HEK293 (cell line): ENCODE results near the gene CACNA1C.

ENCODE experiments used
- CTCF ChIA-PET: fragments of 350-600 bp; formaldehyde crosslinking; extraction: SDS; loops from one replicate; lab custom pipeline; 2021; ENCODE audit warnings: antibody characterized with exemption; lab: Yijun Ruan, JAX
- POLR2A ChIA-PET: fragments of 300-600 bp; formaldehyde crosslinking; extraction: SDS; loops from one replicate; lab custom pipeline; 2020; ENCODE audit warnings: antibody characterized with exemption, inconsistent platforms; lab: Yijun Ruan, JAX
- H3K27ac ChIP-seq: fragments of 200-500 bp; sonication (Bioruptor generic); 2 replicates; pipeline ENCODE4 v1.5.1; 2014; ENCODE audit warnings: low read depth, low read length, control low read depth, inconsistent platforms; ENCODE audit errors: extremely low read depth
- H3K36me3 ChIP-seq, 2 experiments: fragments of 200-500 bp in 1 of 2; sonication (Bioruptor generic) in 1 of 2; 1 replicate in 1 of 2; 2 replicates in 1 of 2; pipeline ENCODE4 v1.5.1; 2014 to 2017; ENCODE audit warnings: inconsistent platforms in 2 of 2, low read length in 2 of 2; ENCODE audit not compliant: control insufficient read depth in 2 of 2, insufficient read depth in 1 of 2
- H3K4me1 ChIP-seq: fragments of 200-500 bp; sonication (Bioruptor generic); 2 replicates; pipeline ENCODE4 v1.5.1; 2014; ENCODE audit warnings: mild to moderate bottlenecking, low read length, inconsistent platforms; ENCODE audit not compliant: control insufficient read depth, insufficient read depth
- H3K4me3 ChIP-seq: 2 replicates; pipeline ENCODE4 v1.5.1; 2011; ENCODE audit warnings: low read depth, mild to moderate bottlenecking, control low read depth, low read length, moderate library complexity
- H3K9me3 ChIP-seq: fragments of 200-500 bp; sonication (Bioruptor generic); 2 replicates; pipeline ENCODE4 v1.5.1; 2014; ENCODE audit warnings: low read depth, low read length, inconsistent platforms; ENCODE audit not compliant: control insufficient read depth, insufficient read depth
- BCL11A ChIP-seq: fragments of 450-650 bp; formaldehyde crosslinking; IDR thresholded peaks from 2 replicates; pipeline ENCODE4 v1.5.1; 2016; ENCODE audit warnings: low read depth, missing biosample characterization, missing genetic modification characterization
- BCL11B ChIP-seq: fragments of 450-650 bp; formaldehyde crosslinking; IDR thresholded peaks from 2 replicates; pipeline ENCODE4 v1.5.1; 2016; ENCODE audit warnings: low read depth, missing biosample characterization, missing genetic modification characterization
- GFI1B ChIP-seq: fragments of 450-650 bp; formaldehyde crosslinking; IDR thresholded peaks from 2 replicates; pipeline ENCODE4 v1.5.1; 2016; ENCODE audit warnings: missing biosample characterization, missing genetic modification characterization
- GLIS1 ChIP-seq: fragments of 450-650 bp; formaldehyde crosslinking; IDR thresholded peaks from 2 replicates; pipeline ENCODE4 v1.5.1; 2016; ENCODE audit warnings: missing biosample characterization, missing genetic modification characterization
- INSM2 ChIP-seq: fragments of 450-650 bp; formaldehyde crosslinking; IDR thresholded peaks from 2 replicates; pipeline ENCODE4 v1.5.1; 2016; ENCODE audit warnings: missing biosample characterization, missing genetic modification characterization
- SCRT1 ChIP-seq: fragments of 450-650 bp; formaldehyde crosslinking; IDR thresholded peaks from 2 replicates; pipeline ENCODE4 v1.5.1; 2016; ENCODE audit warnings: missing biosample characterization, missing genetic modification characterization, borderline replicate concordance
- ZEB2 ChIP-seq: fragments of 450-650 bp; formaldehyde crosslinking; IDR thresholded peaks from 2 replicates; pipeline ENCODE4 v1.5.1; 2016; ENCODE audit warnings: missing biosample characterization, missing genetic modification characterization
- ZNF140 ChIP-seq: fragments of 450-650 bp; formaldehyde crosslinking; IDR thresholded peaks from 2 replicates; pipeline ENCODE4 v1.5.1; 2016; ENCODE audit warnings: missing biosample characterization, missing genetic modification characterization
- ZNF37A ChIP-seq: fragments of 450-650 bp; IDR thresholded peaks from 2 replicates; pipeline ENCODE4 v1.5.1; 2018; ENCODE audit warnings: missing biosample characterization, missing genetic modification characterization
- ZNF473 ChIP-seq: fragments of 450-650 bp; formaldehyde crosslinking; IDR thresholded peaks from 2 replicates; pipeline ENCODE4 v1.5.1; 2017; ENCODE audit warnings: missing biosample characterization, missing genetic modification characterization
- ZNF513 ChIP-seq: fragments of 450-650 bp; IDR thresholded peaks from 2 replicates; pipeline ENCODE4 v1.5.1; 2018; ENCODE audit warnings: missing biosample characterization, missing genetic modification characterization
- ZNF548 ChIP-seq: fragments of 450-650 bp; formaldehyde crosslinking; IDR thresholded peaks from 2 replicates; pipeline ENCODE4 v1.5.1; 2016; ENCODE audit warnings: missing biosample characterization, missing genetic modification characterization
- ZNF549 ChIP-seq: fragments of 450-650 bp; IDR thresholded peaks from 2 replicates; pipeline ENCODE4 v1.5.1; 2018; ENCODE audit warnings: missing biosample characterization, missing genetic modification characterization, mild to moderate bottlenecking, inconsistent platforms, moderate library complexity
- ZNF600 ChIP-seq: fragments of 450-650 bp; formaldehyde crosslinking; IDR thresholded peaks from 2 replicates; pipeline ENCODE4 v1.5.1; 2016; ENCODE audit warnings: missing biosample characterization, missing genetic modification characterization
- ZNF624 ChIP-seq: fragments of 450-650 bp; formaldehyde crosslinking; IDR thresholded peaks from 2 replicates; pipeline ENCODE4 v1.5.1; 2017; ENCODE audit warnings: missing biosample characterization, missing genetic modification characterization
- ZNF629 ChIP-seq: fragments of 450-650 bp; formaldehyde crosslinking; IDR thresholded peaks from 2 replicates; pipeline ENCODE4 v1.5.1; 2017; ENCODE audit warnings: missing biosample characterization, missing genetic modification characterization
- ZNF664 ChIP-seq: fragments of 450-650 bp; formaldehyde crosslinking; IDR thresholded peaks from 2 replicates; pipeline ENCODE4 v1.5.1; 2016; ENCODE audit warnings: missing biosample characterization, missing genetic modification characterization
- ZSCAN30 ChIP-seq: fragments of 450-650 bp; IDR thresholded peaks from 2 replicates; pipeline ENCODE4 v1.5.1; 2018; ENCODE audit warnings: missing biosample characterization, mild to moderate bottlenecking, missing genetic modification characterization, moderate library complexity
- TF ChIP-seq, protein P1 (sequence below): fragments of 450-650 bp; formaldehyde crosslinking; IDR thresholded peaks from 2 replicates; pipeline ENCODE4 v1.5.1; 2016; ENCODE audit warnings: missing biosample characterization, missing genetic modification characterization
- TF ChIP-seq, protein P2 (sequence below): fragments of 450-650 bp; formaldehyde crosslinking; IDR thresholded peaks from 2 replicates; pipeline ENCODE4 v1.5.0; 2017; ENCODE audit warnings: missing biosample characterization, missing genetic modification characterization, borderline replicate concordance
- TF ChIP-seq, protein P3 (sequence below): fragments of 450-650 bp; formaldehyde crosslinking; IDR thresholded peaks from 2 replicates; pipeline ENCODE4 v1.5.1; 2016; ENCODE audit warnings: missing biosample characterization, missing genetic modification characterization
- TF ChIP-seq, protein P4 (sequence below): fragments of 450-650 bp; formaldehyde crosslinking; IDR thresholded peaks from 2 replicates; pipeline ENCODE4 v1.5.1; 2016; ENCODE audit warnings: missing biosample characterization, missing genetic modification characterization, borderline replicate concordance
- TF ChIP-seq, protein P5 (sequence below): fragments of 450-650 bp; formaldehyde crosslinking; IDR thresholded peaks from 2 replicates; pipeline ENCODE4 v1.5.1; 2016; ENCODE audit warnings: missing biosample characterization, missing genetic modification characterization

CACNA1C gene

GRCh38 chr12:2156333-2156732 is 103.5 kb downstream of the CACNA1C start:
- POLR2A ChIA-PET: no interaction called here
- TF ChIP-seq ZNF624 (tag by site-specific recombination): no peak
- no peak for TF ChIP-seq ZNF664 (tag by site-specific recombination)
- TF ChIP-seq, protein P1, sequence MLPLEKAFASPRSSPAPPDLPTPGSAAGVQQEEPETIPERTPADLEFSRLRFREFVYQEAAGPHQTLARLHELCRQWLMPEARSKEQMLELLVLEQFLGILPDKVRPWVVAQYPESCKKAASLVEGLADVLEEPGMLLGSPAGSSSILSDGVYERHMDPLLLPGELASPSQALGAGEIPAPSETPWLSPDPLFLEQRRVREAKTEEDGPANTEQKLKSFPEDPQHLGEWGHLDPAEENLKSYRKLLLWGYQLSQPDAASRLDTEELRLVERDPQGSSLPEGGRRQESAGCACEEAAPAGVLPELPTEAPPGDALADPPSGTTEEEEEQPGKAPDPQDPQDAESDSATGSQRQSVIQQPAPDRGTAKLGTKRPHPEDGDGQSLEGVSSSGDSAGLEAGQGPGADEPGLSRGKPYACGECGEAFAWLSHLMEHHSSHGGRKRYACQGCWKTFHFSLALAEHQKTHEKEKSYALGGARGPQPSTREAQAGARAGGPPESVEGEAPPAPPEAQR (tag by site-specific recombination): no peak
- no peak for TF ChIP-seq ZNF549
- TF ChIP-seq, protein P2, sequence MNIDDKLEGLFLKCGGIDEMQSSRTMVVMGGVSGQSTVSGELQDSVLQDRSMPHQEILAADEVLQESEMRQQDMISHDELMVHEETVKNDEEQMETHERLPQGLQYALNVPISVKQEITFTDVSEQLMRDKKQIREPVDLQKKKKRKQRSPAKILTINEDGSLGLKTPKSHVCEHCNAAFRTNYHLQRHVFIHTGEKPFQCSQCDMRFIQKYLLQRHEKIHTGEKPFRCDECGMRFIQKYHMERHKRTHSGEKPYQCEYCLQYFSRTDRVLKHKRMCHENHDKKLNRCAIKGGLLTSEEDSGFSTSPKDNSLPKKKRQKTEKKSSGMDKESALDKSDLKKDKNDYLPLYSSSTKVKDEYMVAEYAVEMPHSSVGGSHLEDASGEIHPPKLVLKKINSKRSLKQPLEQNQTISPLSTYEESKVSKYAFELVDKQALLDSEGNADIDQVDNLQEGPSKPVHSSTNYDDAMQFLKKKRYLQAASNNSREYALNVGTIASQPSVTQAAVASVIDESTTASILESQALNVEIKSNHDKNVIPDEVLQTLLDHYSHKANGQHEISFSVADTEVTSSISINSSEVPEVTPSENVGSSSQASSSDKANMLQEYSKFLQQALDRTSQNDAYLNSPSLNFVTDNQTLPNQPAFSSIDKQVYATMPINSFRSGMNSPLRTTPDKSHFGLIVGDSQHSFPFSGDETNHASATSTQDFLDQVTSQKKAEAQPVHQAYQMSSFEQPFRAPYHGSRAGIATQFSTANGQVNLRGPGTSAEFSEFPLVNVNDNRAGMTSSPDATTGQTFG (tag by site-specific recombination): no peak
- no peak for TF ChIP-seq INSM2 (tag by site-specific recombination)
- TF ChIP-seq BCL11A (tag by site-specific recombination): no peak
- no peak for TF ChIP-seq ZNF629 (tag by site-specific recombination)
- TF ChIP-seq BCL11B (tag by site-specific recombination): no peak
- no peak for TF ChIP-seq ZSCAN30 (tag by site-specific recombination)
- TF ChIP-seq GFI1B (tag by site-specific recombination): no peak
- Histone ChIP-seq H3K36me3 (no peaks in the 10 kb centered on the region), H3K4me3 (no peak overlapping the region), H3K27ac (no peak overlapping the region), H3K4me1 (no peaks in the 10 kb centered on the region), H3K9me3 (no peaks in the 10 kb centered on the region)
- CTCF ChIA-PET: interaction anchor here (0.7 kb wide), 1 partner anchor 718 kb away, joined by 3 read pairs; no protein-coding TSS in a partner anchor

- Histone ChIP-seq H3K4me1 (no peaks in the 10 kb centered on the region), H3K27ac (no peak overlapping the region), H3K36me3 (no peaks in the 10 kb centered on the region), H3K4me3 (no peak overlapping the region), H3K9me3 (no peaks in the 10 kb centered on the region)
- POLR2A ChIA-PET: interaction anchor here (0.7 kb wide), 1 partner anchor 38 kb away, joined by 3 read pairs; no protein-coding TSS in a partner anchor
- CTCF ChIA-PET: interaction anchor here (0.7 kb wide), 1 partner anchor 462 kb away, joined by 3 read pairs; no protein-coding TSS in a partner anchor
- TF ChIP-seq ZNF140 (tag by site-specific recombination) (no peak), ZEB2 (tag by site-specific recombination) (no peak), ZNF37A (no peak), ZNF473 (tag by site-specific recombination) (no peak), GLIS1 (tag by site-specific recombination) (peak; percentile 28; the same call in 1 of the 2 replicates), ZNF513 (tag by site-specific recombination) (no peak), ZNF600 (no peak), ZNF548 (tag by site-specific recombination) (no peak), SCRT1 (no peak), ZNF629 (tag by site-specific recombination) (no peak)
- TF ChIP-seq, protein P3, sequence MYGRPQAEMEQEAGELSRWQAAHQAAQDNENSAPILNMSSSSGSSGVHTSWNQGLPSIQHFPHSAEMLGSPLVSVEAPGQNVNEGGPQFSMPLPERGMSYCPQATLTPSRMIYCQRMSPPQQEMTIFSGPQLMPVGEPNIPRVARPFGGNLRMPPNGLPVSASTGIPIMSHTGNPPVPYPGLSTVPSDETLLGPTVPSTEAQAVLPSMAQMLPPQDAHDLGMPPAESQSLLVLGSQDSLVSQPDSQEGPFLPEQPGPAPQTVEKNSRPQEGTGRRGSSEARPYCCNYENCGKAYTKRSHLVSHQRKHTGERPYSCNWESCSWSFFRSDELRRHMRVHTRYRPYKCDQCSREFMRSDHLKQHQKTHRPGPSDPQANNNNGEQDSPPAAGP (tag by site-specific recombination): no peak
- TF ChIP-seq, protein P4, sequence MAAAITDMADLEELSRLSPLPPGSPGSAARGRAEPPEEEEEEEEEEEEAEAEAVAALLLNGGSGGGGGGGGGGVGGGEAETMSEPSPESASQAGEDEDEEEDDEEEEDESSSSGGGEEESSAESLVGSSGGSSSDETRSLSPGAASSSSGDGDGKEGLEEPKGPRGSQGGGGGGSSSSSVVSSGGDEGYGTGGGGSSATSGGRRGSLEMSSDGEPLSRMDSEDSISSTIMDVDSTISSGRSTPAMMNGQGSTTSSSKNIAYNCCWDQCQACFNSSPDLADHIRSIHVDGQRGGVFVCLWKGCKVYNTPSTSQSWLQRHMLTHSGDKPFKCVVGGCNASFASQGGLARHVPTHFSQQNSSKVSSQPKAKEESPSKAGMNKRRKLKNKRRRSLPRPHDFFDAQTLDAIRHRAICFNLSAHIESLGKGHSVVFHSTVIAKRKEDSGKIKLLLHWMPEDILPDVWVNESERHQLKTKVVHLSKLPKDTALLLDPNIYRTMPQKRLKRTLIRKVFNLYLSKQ (tag by site-specific recombination): no peak
- TF ChIP-seq, protein P5, sequence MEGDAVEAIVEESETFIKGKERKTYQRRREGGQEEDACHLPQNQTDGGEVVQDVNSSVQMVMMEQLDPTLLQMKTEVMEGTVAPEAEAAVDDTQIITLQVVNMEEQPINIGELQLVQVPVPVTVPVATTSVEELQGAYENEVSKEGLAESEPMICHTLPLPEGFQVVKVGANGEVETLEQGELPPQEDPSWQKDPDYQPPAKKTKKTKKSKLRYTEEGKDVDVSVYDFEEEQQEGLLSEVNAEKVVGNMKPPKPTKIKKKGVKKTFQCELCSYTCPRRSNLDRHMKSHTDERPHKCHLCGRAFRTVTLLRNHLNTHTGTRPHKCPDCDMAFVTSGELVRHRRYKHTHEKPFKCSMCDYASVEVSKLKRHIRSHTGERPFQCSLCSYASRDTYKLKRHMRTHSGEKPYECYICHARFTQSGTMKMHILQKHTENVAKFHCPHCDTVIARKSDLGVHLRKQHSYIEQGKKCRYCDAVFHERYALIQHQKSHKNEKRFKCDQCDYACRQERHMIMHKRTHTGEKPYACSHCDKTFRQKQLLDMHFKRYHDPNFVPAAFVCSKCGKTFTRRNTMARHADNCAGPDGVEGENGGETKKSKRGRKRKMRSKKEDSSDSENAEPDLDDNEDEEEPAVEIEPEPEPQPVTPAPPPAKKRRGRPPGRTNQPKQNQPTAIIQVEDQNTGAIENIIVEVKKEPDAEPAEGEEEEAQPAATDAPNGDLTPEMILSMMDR: 0 out of 2 replicates have a peak, but pooled peaks have one; percentile 33
Observed at GRCh38 chr12:2160043-2160442, 107.3 kb downstream of the CACNA1C start.
